ENCODE data around the gene TENM4.

TENM4 gene

GRCh38 chr11:79110321-79110720, 330.5 kb downstream of the TENM4 start:
- DNase-seq: no peak

- no peak for DNase-seq
Observed at GRCh38 chr11:79108851-79109250, 332.0 kb downstream of the TENM4 start.

- DNase-seq: no peak
Observed at GRCh38 chr11:79102840-79103239, 338.0 kb downstream of the TENM4 start.

- no peak for DNase-seq
Observed at GRCh38 chr11:79101656-79102055, 339.2 kb downstream of the TENM4 start.

GRCh38 chr11:79100093-79100910, 340.5 kb downstream of the TENM4 start:
- peak; percentile 41 to 60 for DNase-seq

- DNase-seq: no peak
Observed at GRCh38 chr11:79098146-79098545, 342.7 kb downstream of the TENM4 start.

- DNase-seq: peak in 1 of 2 donors; percentile 13
Observed at GRCh38 chr11:79097246-79097875, 343.5 kb downstream of the TENM4 start.

GRCh38 chr11:79095424-79095823, 345.4 kb downstream of the TENM4 start:
- DNase-seq: no peak

- no peak for DNase-seq
Observed at GRCh38 chr11:79094616-79095015, 346.2 kb downstream of the TENM4 start.

- peak; percentile 52 to 81 for DNase-seq
Observed at GRCh38 chr11:79092791-79093353, 348.0 kb downstream of the TENM4 start.

- DNase-seq: no peak
Observed at GRCh38 chr11:79090191-79090705, 350.6 kb downstream of the TENM4 start.

GRCh38 chr11:79089601-79090000, 351.2 kb downstream of the TENM4 start:
- no peak for DNase-seq

GRCh38 chr11:79088967-79089366, 351.9 kb downstream of the TENM4 start:
- DNase-seq: no peak

GRCh38 chr11:79087961-79088318, 352.9 kb downstream of the TENM4 start:
- no peak for DNase-seq

- DNase-seq: no peak
Observed at GRCh38 chr11:79087238-79087960, 353.4 kb downstream of the TENM4 start.

GRCh38 chr11:79086056-79086455, 354.8 kb downstream of the TENM4 start:
- no peak for DNase-seq

GRCh38 chr11:79084382-79084781, 356.4 kb downstream of the TENM4 start:
- no peak for DNase-seq

GRCh38 chr11:79083352-79083751, 357.5 kb downstream of the TENM4 start:
- DNase-seq: no peak

- no peak for DNase-seq
Observed at GRCh38 chr11:79082907-79083306, 357.9 kb downstream of the TENM4 start.

- DNase-seq: no peak
Observed at GRCh38 chr11:79082280-79082679, 358.6 kb downstream of the TENM4 start.

- peak in 1 of 2 donors; percentile 54 for DNase-seq
Observed at GRCh38 chr11:79081471-79082031, 359.3 kb downstream of the TENM4 start.

- DNase-seq: no peak
Observed at GRCh38 chr11:79080551-79080950, 360.3 kb downstream of the TENM4 start.

- no peak for DNase-seq
Observed at GRCh38 chr11:79078999-79079398, 361.8 kb downstream of the TENM4 start.
